IMR-90 (cell line): ENCODE measurements around the gene MAOA.

ENCODE experiments used
- CEBPB ChIP-seq: IDR thresholded peaks from 2 replicates; pipeline ENCODE4 v1.6.1; 2012; ENCODE audit warnings: low read depth, low read length, improper control_type of control experiment
- CTCF ChIP-seq: conservative IDR thresholded peaks from 2 replicates; pipeline ENCODE4 v1.5.1; 2012; ENCODE audit warnings: mild to moderate bottlenecking, low read depth, low read length, improper control_type of control experiment
- ELK1 ChIP-seq: fragments of 150-350 bp; IDR thresholded peaks from 2 replicates; pipeline ENCODE4 v1.6.1; 2016; ENCODE audit warnings: low read depth, mild to moderate bottlenecking, low read length, moderate library complexity, borderline replicate concordance
- MAFK ChIP-seq: IDR thresholded peaks from 2 replicates; pipeline ENCODE4 v1.6.1; 2012; ENCODE audit warnings: low read depth, low read length, improper control_type of control experiment
- MAZ ChIP-seq: IDR thresholded peaks from 2 replicates; pipeline ENCODE4 v1.6.1; 2012; ENCODE audit warnings: low read depth, mild to moderate bottlenecking, low read length, improper control_type of control experiment, moderate library complexity, borderline replicate concordance
- MXI1 ChIP-seq: IDR thresholded peaks from 2 replicates; pipeline ENCODE4 v1.6.1; 2012; ENCODE audit warnings: low read depth, mild to moderate bottlenecking, low read length, moderate library complexity, borderline replicate concordance
- POLR2A ChIP-seq: IDR thresholded peaks from 2 replicates; pipeline ENCODE4 v1.6.1; 2012; ENCODE audit warnings: mild to moderate bottlenecking, low read depth, low read length
- RAD21 ChIP-seq: IDR thresholded peaks from 2 replicates; pipeline ENCODE4 v1.6.1; 2012; ENCODE audit warnings: low read length, improper control_type of control experiment
- RCOR1 ChIP-seq: IDR thresholded peaks from 2 replicates; pipeline ENCODE4 v1.6.1; 2012; ENCODE audit warnings: mild to moderate bottlenecking, low read length, improper control_type of control experiment; ENCODE audit not compliant: insufficient replicate concordance
- RFX5 ChIP-seq: IDR thresholded peaks from 2 replicates; pipeline ENCODE4 v1.8.0; 2012; ENCODE audit warnings: low read depth, mild to moderate bottlenecking, low read length, moderate library complexity

- no peak for TF ChIP-seq CTCF
- TF ChIP-seq RFX5 = no peak
- TF ChIP-seq MXI1 = no peak
- TF ChIP-seq POLR2A = no peak
- TF ChIP-seq ELK1 = no peak
- TF ChIP-seq MAFK = no peak
- TF ChIP-seq RCOR1 = no peak
- TF ChIP-seq MAZ = no peak
- TF ChIP-seq CEBPB = no peak
- TF ChIP-seq RAD21 = no peak
Measured at GRCh38 chrX:43633081-43633480, 23.0 kb upstream of the MAOA start.
